H1 (cell line): ENCODE data around the gene HIGD2A. TPM values are rescaled to one million over a fixed set of nuclear protein-coding genes. Genes with fewer than 3 reads are reported as not detected.

ENCODE experiments used
- CTCF ChIA-PET: fragments of 300-600 bp; sonication (Branson Sonifier 250); formaldehyde crosslinking; loops from one replicate; lab custom pipeline; 2021; ENCODE audit not compliant: partially characterized antibody; lab: Charles Lee
- POLR2A ChIA-PET: fragments of 300-600 bp; sonication (Branson Sonifier 250); formaldehyde crosslinking; loops from one replicate; lab custom pipeline; 2021; ENCODE audit warnings: inconsistent platforms; ENCODE audit not compliant: partially characterized antibody; lab: Charles Lee
- DNase-seq, 2 experiments: peaks; one replicate each; pipeline versions ENCODE4 v3.0.0 to v3.0.0-alpha.2; 2010 to 2022; ENCODE audit warnings: low spot score in 2 of 2, low read depth in 1 of 2, mixed read lengths in 1 of 2
- FAIRE-seq: peaks from 2 replicates; lab custom pipeline; 2011; peaks lifted over from hg19 to GRCh38; lab: Jason Lieb, UNC
- H2AFZ ChIP-seq: 2 replicates; pipeline ENCODE4 v1.8.1; 2012; ENCODE audit warnings: low read length, inconsistent platforms
- H2AK5ac ChIP-seq: 2 replicates; pipeline ENCODE4 v1.6.1; 2013; ENCODE audit warnings: low read depth, low read length
- H2BK120ac ChIP-seq: replicated peaks from 2 replicates; pipeline ENCODE3; 2013; ENCODE audit warnings: low read depth, low read length, inconsistent platforms
- H2BK12ac ChIP-seq: 2 replicates; pipeline ENCODE4 v1.6.1; 2013; ENCODE audit warnings: low read depth, low read length
- H2BK15ac ChIP-seq: 2 replicates; pipeline ENCODE4 v1.6.1; 2013; ENCODE audit warnings: low read length
- H2BK20ac ChIP-seq: 2 replicates; pipeline ENCODE4 v1.6.1; 2013; ENCODE audit warnings: low read length
- H2BK5ac ChIP-seq: 2 replicates; pipeline ENCODE4 v1.6.1; 2013; ENCODE audit warnings: low read depth, low read length
- H3K14ac ChIP-seq: 2 replicates; pipeline ENCODE4 v1.6.1; 2013; ENCODE audit warnings: inconsistent platforms; ENCODE audit not compliant: insufficient read length
- H3K18ac ChIP-seq: 2 replicates; pipeline ENCODE4 v1.6.1; 2013; ENCODE audit warnings: low read length; ENCODE audit errors: extremely low read depth
- H3K23ac ChIP-seq: 2 replicates; pipeline ENCODE4 v1.6.1; 2013; ENCODE audit warnings: inconsistent platforms; ENCODE audit not compliant: insufficient read length
- H3K23me2 ChIP-seq: 2 replicates; pipeline ENCODE4 v1.6.1; 2013; ENCODE audit warnings: low read depth, low read length
- H3K27ac ChIP-seq: 2 replicates; pipeline ENCODE4 v1.6.1; 2011; ENCODE audit warnings: low read depth, low read length, inconsistent platforms
- H3K27me3 ChIP-seq, 4 experiments: replicated peaks in 1 of 4; 1 replicate in 1 of 4; 2 replicates in 3 of 4; pipeline versions ENCODE4 v1.6.1 to v1.8.1; 2011 to 2013; ENCODE audit warnings: low read length in 3 of 4, mild to moderate bottlenecking in 3 of 4, inconsistent platforms in 2 of 4, mixed read lengths in 2 of 4, moderate library complexity in 1 of 4; ENCODE audit not compliant: control insufficient read depth in 3 of 4, insufficient read depth in 3 of 4; ENCODE audit errors: extremely low read depth in 1 of 4
- H3K36me3 ChIP-seq, 4 experiments: 2 replicates each; pipeline versions ENCODE4 v1.6.1 to v1.8.1; 2011 to 2013; ENCODE audit warnings: mild to moderate bottlenecking in 4 of 4, low read length in 3 of 4, moderate library complexity in 2 of 4, control low read depth in 1 of 4, inconsistent platforms in 1 of 4; ENCODE audit not compliant: insufficient read depth in 4 of 4, control insufficient read depth in 2 of 4
- H3K4ac ChIP-seq: replicated peaks from 2 replicates; pipeline ENCODE3; 2013; ENCODE audit warnings: low read length, low read depth, mixed read lengths, inconsistent platforms; ENCODE audit not compliant: insufficient read length
- H3K4me1 ChIP-seq, 4 experiments: replicated peaks in 1 of 4; 1 replicate in 1 of 4; 2 replicates in 3 of 4; pipeline versions ENCODE4 v1.6.1 to v1.8.1; 2011 to 2013; ENCODE audit warnings: low read length in 3 of 4, inconsistent platforms in 2 of 4, mixed read lengths in 1 of 4; ENCODE audit not compliant: insufficient read depth in 4 of 4, control insufficient read depth in 3 of 4
- H3K4me2 ChIP-seq, 2 experiments: 2 replicates each; pipeline versions ENCODE4 v1.6.1 to v1.8.1; 2011 to 2013; ENCODE audit warnings: low read depth in 2 of 2, low read length in 2 of 2, control low read depth in 1 of 2, inconsistent platforms in 1 of 2, mild to moderate bottlenecking in 1 of 2; ENCODE audit not compliant: insufficient read depth in 1 of 2
- H3K4me3 ChIP-seq, 4 experiments: fragments of 200-600, 300-600 bp in 1 of 4; sonication (generic), shearing (Covaris generic), sonication (Bioruptor Twin) in 1 of 4; 2 replicates each; pipeline versions ENCODE4 v1.5.1 to v1.8.1; 2011 to 2016; ENCODE audit warnings: low read length in 4 of 4, low read depth in 3 of 4, control low read depth in 2 of 4, inconsistent platforms in 2 of 4, mild to moderate bottlenecking in 2 of 4, mixed read lengths in 1 of 4, moderate library complexity in 1 of 4; ENCODE audit not compliant: insufficient read depth in 2 of 4; ENCODE audit errors: extremely low read depth in 1 of 4
- H3K56ac ChIP-seq: replicated peaks from 2 replicates; pipeline ENCODE3; 2013; ENCODE audit warnings: low read depth, mild to moderate bottlenecking, mixed read lengths, low read length, inconsistent platforms; ENCODE audit not compliant: insufficient read length
- H3K79me1 ChIP-seq: 2 replicates; pipeline ENCODE4 v1.6.1; 2013; ENCODE audit warnings: low read depth, low read length, control low read depth
- H3K79me2 ChIP-seq, 2 experiments: 2 replicates each; pipeline versions ENCODE4 v1.6.1 to v1.8.1; 2012 to 2013; ENCODE audit warnings: low read length in 2 of 2, mild to moderate bottlenecking in 2 of 2, inconsistent platforms in 1 of 2; ENCODE audit not compliant: insufficient read depth in 2 of 2, control insufficient read depth in 1 of 2
- H3K9ac ChIP-seq, 4 experiments: replicated peaks in 1 of 4; 1 replicate in 1 of 4; 2 replicates in 3 of 4; pipeline versions ENCODE4 v1.6.1 to v1.8.1; 2011 to 2013; ENCODE audit warnings: low read depth in 3 of 4, low read length in 3 of 4, control low read depth in 2 of 4, mild to moderate bottlenecking in 2 of 4, moderate library complexity in 2 of 4, inconsistent platforms in 1 of 4; ENCODE audit errors: extremely low read depth in 1 of 4
- H3K9me3 ChIP-seq, 2 experiments: 2 replicates each; pipeline versions ENCODE4 v1.6.1 to v1.8.1; 2012 to 2013; ENCODE audit warnings: mild to moderate bottlenecking in 2 of 2, moderate library complexity in 2 of 2, control low read depth in 1 of 2, inconsistent platforms in 1 of 2, low read depth in 1 of 2, low read length in 1 of 2, mixed read lengths in 1 of 2; ENCODE audit not compliant: insufficient read depth in 2 of 2
- H4K20me1 ChIP-seq, 2 experiments: replicated peaks in 1 of 2; 2 replicates each; pipeline versions ENCODE3 to v1.8.1; 2011 to 2013; ENCODE audit warnings: inconsistent platforms in 2 of 2, low read length in 2 of 2, mild to moderate bottlenecking in 1 of 2; ENCODE audit not compliant: insufficient read depth in 2 of 2, control insufficient read depth in 1 of 2
- H4K5ac ChIP-seq: 2 replicates; pipeline ENCODE4 v1.6.1; 2013; ENCODE audit warnings: low read length, low read depth, mixed read lengths, inconsistent platforms; ENCODE audit not compliant: insufficient read length
- H4K8ac ChIP-seq: 2 replicates; pipeline ENCODE4 v1.8.0; 2013; ENCODE audit warnings: mild to moderate bottlenecking, moderate library complexity, low read length, inconsistent platforms; ENCODE audit not compliant: insufficient read depth; ENCODE audit errors: extremely low read depth
- H4K91ac ChIP-seq: replicated peaks from 2 replicates; pipeline ENCODE3; 2013; ENCODE audit warnings: low read length, mixed read lengths, inconsistent platforms; ENCODE audit not compliant: insufficient read length
- BACH1 ChIP-seq: IDR thresholded peaks from 2 replicates; pipeline ENCODE4 v1.6.1; 2012; ENCODE audit warnings: low read length, improper control_type of control experiment
- E2F6 ChIP-seq: IDR thresholded peaks from 2 replicates; pipeline ENCODE4 v1.6.1; 2012; ENCODE audit warnings: inconsistent platforms
- EGR1 ChIP-seq: IDR thresholded peaks from 2 replicates; pipeline ENCODE4 v1.6.1; 2011; ENCODE audit warnings: low read depth, low read length, borderline replicate concordance
- KDM1A ChIP-seq: fragments of 200-600, 300-600 bp; sonication (generic); IDR thresholded peaks from 2 replicates; pipeline ENCODE4 v1.7.1; 2016; ENCODE audit warnings: mild to moderate bottlenecking, low read length, borderline replicate concordance
- MAFK ChIP-seq: IDR thresholded peaks from 2 replicates; pipeline ENCODE4 v1.6.1; 2012; ENCODE audit warnings: low read depth, mild to moderate bottlenecking, improper control_type of control experiment, low read length
- RAD21 ChIP-seq, 2 experiments: IDR thresholded peaks in 1 of 2; conservative IDR thresholded peaks in 1 of 2; 2 replicates each; pipeline ENCODE4 v1.6.1; 2011; ENCODE audit warnings: low read depth in 2 of 2, low read length in 2 of 2, improper control_type of control experiment in 1 of 2, inconsistent platforms in 1 of 2, mild to moderate bottlenecking in 1 of 2, moderate library complexity in 1 of 2
- RNF2 ChIP-seq: fragments of 200-900, 300-1000 bp; sonication (generic); IDR thresholded peaks from 2 replicates; pipeline ENCODE4 v1.7.1; 2016; ENCODE audit warnings: borderline replicate concordance, low read depth, mild to moderate bottlenecking, antibody characterized with exemption, low read length; ENCODE audit not compliant: poor library complexity, severe bottlenecking; ENCODE audit errors: missing control alignments
- SIN3A ChIP-seq, 2 experiments: IDR thresholded peaks in 1 of 2; conservative IDR thresholded peaks in 1 of 2; 2 replicates each; pipeline ENCODE4 v1.6.1; 2011 to 2012; ENCODE audit warnings: low read length in 2 of 2, improper control_type of control experiment in 1 of 2, low read depth in 1 of 2, mild to moderate bottlenecking in 1 of 2
- SRF ChIP-seq: IDR thresholded peaks from 2 replicates; pipeline ENCODE4 v1.6.1; 2011; ENCODE audit warnings: mild to moderate bottlenecking, low read depth, low read length, moderate library complexity
- TCF12 ChIP-seq: IDR thresholded peaks from 2 replicates; pipeline ENCODE4 v1.6.1; 2011; ENCODE audit warnings: low read depth, mild to moderate bottlenecking, low read length
- TEAD4 ChIP-seq: IDR thresholded peaks from 2 replicates; pipeline ENCODE4 v1.6.1; 2012; ENCODE audit warnings: low read depth, low read length, inconsistent platforms, mixed read lengths
- ZNF274 ChIP-seq: IDR thresholded peaks from 2 replicates; pipeline ENCODE4 v1.7.0; 2012; ENCODE audit warnings: low read length, borderline replicate concordance; ENCODE audit errors: extremely low read depth
- WGBS, 2 experiments: shearing (Covaris generic) in 1 of 2; methylation state at CpG; one replicate each; pipeline versions ENCODE4 v1.1.6 to v1.1.7; 2013 to 2015; ENCODE audit warnings: low lambda C conversion rate in 2 of 2, mixed read lengths in 2 of 2, inconsistent platforms in 1 of 2, low coverage in 1 of 2, missing lambda C conversion rate in 1 of 2; ENCODE audit not compliant: insufficient replicate concordance in 2 of 2, insufficient coverage in 1 of 2, insufficient read length in 1 of 2; ENCODE audit errors: extremely low coverage in 1 of 2, missing lambda C conversion rate in 1 of 2; 5-methylcytosine and 5-hydroxymethylcytosine counted together
- polyA plus RNA-seq, 7 experiments: library from polyadenylated mRNA; depleted of rRNA in 3 of 7; stranded (reverse) in 5 of 7; unstranded in 2 of 7; fragments of >200 nt in 5 of 7; fragments of 200-250 nt in 2 of 7; gene quantifications; 1 replicate in 5 of 7; 2 replicates in 1 of 7; 4 replicates in 1 of 7; pipeline versions ENCODE4 v1.2.1 to v1.2.3, GENCODE V29; 2011 to 2013; ENCODE audit warnings: missing spikeins in 2 of 7, mixed read lengths in 2 of 7
- total RNA-seq: library from RNA; stranded (reverse); fragmentation: NEBNext Ultra II Directional; extraction: Animal tissue kit (Norgen Biotek cat#: 25700); gene quantifications from 2 replicates; pipeline ENCODE4 v1.2.1, GENCODE V29; 2021

Gene HIGD2A
- total and polyA plus RNA-seq, 2 of the 8 experiments (the other 6 are each of a cell fraction or from before 2014, with no cell fraction given): 95.5 to 264 TPM

GRCh38 chr5:176384991-176385390 lies 3.6 kb upstream of the HIGD2A start:
- Histone ChIP-seq H3K9ac (no peak overlapping the region), H3K4me1 (peaks cover 0 to 5% (median 1%) of the 10 kb centered on the region in 4 experiments; a peak in 2 of 7 replicates), H4K20me1 (peaks cover 6 to 8% of the 10 kb centered on the region in 2 experiments), H3K56ac (no peak overlapping the region), H3K23ac (no peak overlapping the region), H3K27me3 (no peaks in the 10 kb centered on the region), H3K23me2 (peaks cover 9% of the 10 kb centered on the region; the same call in 1 of the 2 replicates), H3K79me2 (peaks cover 0 to 29% of the 10 kb centered on the region in 2 experiments), H2AFZ (no peak overlapping the region), H3K14ac (no peak overlapping the region), H2AK5ac (no peak overlapping the region), H4K5ac (no peak overlapping the region), H2BK15ac (no peak overlapping the region), H2BK5ac (no peak overlapping the region), H3K9me3 (no peaks in the 10 kb centered on the region), H4K8ac (no peak overlapping the region), H4K91ac (no peak overlapping the region), H3K4me3 (no peak overlapping the region), H3K4ac (no peak overlapping the region), H3K79me1 (peaks cover 7% of the 10 kb centered on the region; the same call in 1 of the 2 replicates), H3K36me3 (peaks cover 26 to 52% (median 33%) of the 10 kb centered on the region in 4 experiments), H3K27ac (no peak overlapping the region), H2BK12ac (no peak overlapping the region), H2BK20ac (no peak overlapping the region), H2BK120ac (no peak overlapping the region), H3K18ac (no peak overlapping the region), H3K4me2 (no peak overlapping the region)
- FAIRE-seq: no peak
- DNase-seq: no peak
- WGBS, 2 experiments: 92% methylated on average over 12 of the region's 12 CpGs; no CpG with 5 or more reads in 1 of the 2 experiments
- CTCF ChIA-PET: interaction anchor here (0.6 kb wide), 1 partner anchor 503 kb away, joined by 3 read pairs; no protein-coding TSS in a partner anchor
- POLR2A ChIA-PET: interaction anchor here (1.7 to 9.4 kb wide), 3 partner anchors 12 to 23 kb away, joined by 7 to 93 read pairs (median 11); partner anchors contain the start of genes ARL10 and KIAA1191
- TF ChIP-seq BACH1 (no peak), E2F6 (no peak), TCF12 (no peak), RAD21 (IDR thresholded peaks at IDR 0.05 in 1 of 2, conservative IDR thresholded peaks at IDR 0.05 in 1 of 2; ENCODE audit: low read depth in 2 of 2, low read length in 2 of 2) (no peak), KDM1A (no peak), EGR1 (no peak), RNF2 (no peak), TEAD4 (no peak), ZNF274 (no peak), SIN3A (conservative IDR thresholded peaks at IDR 0.05 in 1 of 2, IDR thresholded peaks at IDR 0.05 in 1 of 2; ENCODE audit: low read depth in 1 of 2, low read length in 2 of 2) (no peak), SRF (no peak), MAFK (no peak)
